ENCODE measurements around the gene PRPS2. TPM values are rescaled to one million over a fixed set of nuclear protein-coding genes. Genes with fewer than 3 reads are reported as not detected.

The PRPS2 gene
- total RNA-seq, 1 donor from 2014 or later: 37.6 TPM

DNA sequence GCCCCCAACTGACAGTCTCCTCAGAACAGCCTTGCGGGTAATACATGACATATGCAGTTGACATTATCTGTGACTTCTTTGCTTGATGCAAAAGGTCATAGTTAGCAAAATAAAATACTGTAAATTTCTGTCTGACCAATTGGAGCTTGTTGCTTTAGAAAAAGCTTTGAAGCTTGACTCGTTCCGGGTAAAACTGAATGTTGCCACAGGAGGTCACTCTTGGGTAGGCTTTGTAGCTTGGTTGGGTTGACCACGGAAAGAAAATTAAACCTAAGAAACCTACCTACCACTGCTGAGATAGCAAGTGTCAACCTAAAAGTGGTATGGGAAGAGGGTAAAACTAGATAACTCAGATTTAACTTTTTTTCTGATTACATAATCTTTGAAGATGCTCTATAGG lies 23.2 kb downstream of the PRPS2 start:
- DNase-seq (ENCODE audit: low read depth, low spot score): peak; percentile 13

DNA sequence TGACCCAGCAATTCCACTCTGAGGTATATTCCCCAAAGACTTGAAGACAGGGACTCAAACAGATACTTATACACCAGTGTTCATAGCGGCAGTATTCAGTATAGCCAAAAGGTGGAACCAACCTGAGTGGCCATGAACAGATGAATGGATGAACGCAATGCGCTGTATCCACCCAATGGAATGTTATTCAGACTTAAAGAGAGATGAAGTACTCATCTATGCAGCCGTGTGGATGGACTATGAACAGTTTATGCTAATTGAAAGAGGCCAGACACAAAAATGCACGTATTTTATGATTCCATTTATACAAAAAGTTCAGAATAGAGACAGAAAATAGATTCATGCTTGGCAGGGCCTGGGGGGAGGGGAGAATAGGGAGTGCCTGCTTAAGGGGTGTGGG lies 26.3 kb downstream of the PRPS2 start:
- DNase-seq (ENCODE audit: low read depth, low spot score): no peak

- no peak for DNase-seq (ENCODE audit: low read depth, low spot score)
Measured at GRCh38 chrX:12819222-12819621, 28.0 kb downstream of the PRPS2 start.

- DNase-seq (ENCODE audit: low read depth, low spot score): no peak
Measured at GRCh38 chrX:12820737-12821136, 29.5 kb downstream of the PRPS2 start.

- no peak for DNase-seq (ENCODE audit: low read depth, low spot score)
Measured at GRCh38 chrX:12824944-12825343, 33.7 kb downstream of the PRPS2 start.

DNA sequence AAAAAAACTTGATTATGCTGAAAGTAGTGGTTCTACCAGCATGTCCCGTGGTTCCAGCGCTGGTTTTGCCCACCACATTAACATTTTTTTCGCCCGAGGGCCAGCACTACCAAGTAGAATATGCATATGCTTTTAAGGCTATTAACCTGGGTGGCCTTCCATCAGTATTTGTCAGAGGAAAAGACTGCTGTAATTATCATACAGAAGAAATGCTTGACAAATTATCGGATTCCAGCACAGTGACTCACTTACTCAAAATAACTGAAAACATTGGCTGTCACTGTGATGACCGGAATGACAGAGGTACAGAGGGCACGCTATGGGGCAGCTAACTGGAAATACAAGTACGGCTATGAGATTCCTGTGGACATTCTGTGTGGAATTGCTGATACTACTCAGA lies 34.6 kb downstream of the PRPS2 start:
- peak; percentile 30 for DNase-seq (ENCODE audit: low read depth, low spot score)

GRCh38 chrX:12843061-12843667 lies 52.0 kb downstream of the PRPS2 start:
- DNase-seq (ENCODE audit: low read depth, low spot score): no peak

GRCh38 chrX:12843668-12844279 lies 52.6 kb downstream of the PRPS2 start:
- DNase-seq (ENCODE audit: low read depth, low spot score): no peak

DNA sequence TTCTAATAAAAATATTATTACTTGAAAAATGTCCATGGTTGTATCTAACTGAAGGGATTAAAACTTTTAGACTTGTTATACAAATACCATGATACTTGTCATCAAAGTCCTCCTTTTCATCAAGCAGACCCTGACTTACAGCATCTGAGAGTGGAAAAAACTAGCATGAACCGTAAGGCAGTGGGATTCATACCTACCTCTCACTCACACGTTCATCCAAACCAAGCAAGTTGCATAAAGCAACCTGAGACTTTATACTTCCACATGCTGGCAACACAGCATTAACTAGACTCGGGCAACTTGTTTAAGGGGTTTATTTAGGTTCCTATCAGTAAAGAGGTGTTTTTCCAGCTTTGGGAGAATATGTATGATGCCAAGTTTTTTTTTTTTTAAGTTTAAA lies 53.1 kb downstream of the PRPS2 start:
- no peak for DNase-seq (ENCODE audit: low read depth, low spot score)

DNA sequence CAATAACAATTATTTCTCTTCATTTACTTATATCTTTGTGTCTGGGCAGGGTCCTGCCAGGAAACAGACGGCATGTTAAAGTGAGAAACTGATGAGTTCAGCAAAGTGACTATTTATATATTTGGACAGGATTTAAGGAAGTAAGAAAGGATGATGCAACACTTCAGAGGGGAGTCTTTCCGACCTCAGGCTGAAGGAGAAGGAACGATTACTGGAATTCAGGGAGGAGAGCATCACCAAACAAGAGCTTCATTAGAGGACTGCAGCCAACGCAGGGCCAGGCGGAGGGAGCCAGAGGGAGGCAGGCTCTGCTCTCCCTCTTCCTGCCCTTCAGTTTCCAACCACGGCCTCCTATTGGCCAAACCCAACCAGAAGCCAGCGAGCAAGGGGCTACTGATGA lies 74.1 kb downstream of the PRPS2 start:
- DNase-seq (ENCODE audit: low read depth, low spot score): no peak

GRCh38 chrX:12866451-12867377 lies 75.5 kb downstream of the PRPS2 start, which contains the start of gene TLR7:
TSS of gene TLR7 (plus strand) at chrX:12867072. CDS start at chrX:12867579, 507 bp downstream.
- DNase-seq (ENCODE audit: low read depth, low spot score): no peak

- DNase-seq (ENCODE audit: low read depth, low spot score): no peak
Measured at GRCh38 chrX:12867685-12868084, 76.5 kb downstream of the PRPS2 start.

DNA sequence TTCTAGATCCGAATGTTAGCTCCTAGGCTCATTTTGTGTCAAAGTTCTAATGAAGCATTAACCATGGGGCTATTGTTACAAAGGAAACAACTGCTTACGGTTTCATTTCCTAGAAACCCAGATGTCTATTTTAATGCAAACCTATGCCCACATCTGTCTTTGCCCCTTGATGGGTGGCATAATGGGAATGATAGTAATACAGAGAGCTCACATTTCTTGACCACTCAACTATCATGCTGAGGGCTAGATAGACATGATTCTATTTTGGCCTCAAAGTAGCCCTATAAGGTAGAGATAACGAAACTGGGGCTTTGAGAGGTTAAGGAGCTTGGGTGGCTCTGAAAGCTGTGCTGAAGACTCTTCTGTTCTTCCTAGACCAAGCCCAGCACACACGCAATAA lies 77.5 kb downstream of the PRPS2 start:
- DNase-seq (ENCODE audit: low read depth, low spot score): no peak

- DNase-seq (ENCODE audit: low read depth, low spot score): no peak
Measured at GRCh38 chrX:12871257-12871656, 80.0 kb downstream of the PRPS2 start.

DNA sequence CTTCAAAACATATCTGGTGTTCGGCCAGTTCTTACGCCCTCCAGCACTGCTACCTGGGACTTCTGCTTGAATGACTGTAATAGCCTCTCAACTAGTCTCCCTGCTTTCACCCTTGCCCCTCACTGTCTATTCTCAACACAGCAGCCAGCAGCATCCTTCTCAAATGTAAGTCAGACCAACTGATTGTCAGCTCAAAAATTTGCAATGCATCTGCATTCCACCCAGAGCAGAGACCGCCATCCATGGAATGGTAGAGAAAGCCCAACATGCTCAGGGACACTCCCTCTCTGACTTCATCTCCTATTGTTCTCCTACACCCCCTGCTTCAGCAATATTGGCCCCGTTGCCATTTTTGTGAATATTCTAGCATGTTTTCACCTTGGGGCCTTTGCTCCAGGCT lies 81.5 kb downstream of the PRPS2 start:
- DNase-seq (ENCODE audit: low read depth, low spot score): no peak

Other genes starting within 250 kb of the PRPS2 start
- not detected in 2 replicates for gene TLR7, start 75.7 kb downstream of the PRPS2 start, total RNA-seq
- gene TLR8, start 115.2 kb downstream of the PRPS2 start, total RNA-seq: not detected in 2 replicates
- gene TMSB4X, start 183.7 kb downstream of the PRPS2 start, total RNA-seq: 8,193 and 23,950 TPM in 2 replicates

All from pulmonary artery endothelial cell (primary cell).